A673 (cell line): ENCODE results near the gene EREG. TPM values are rescaled to one million over a fixed set of nuclear protein-coding genes. Genes with fewer than 3 reads are reported as not detected.

ENCODE experiments used
- BruUV-seq: library from RNA; stranded (reverse); fragments of 400-500 nt; replicated peaks from 2 replicates; lab custom pipeline; 2021; lab: Mats Ljungman, UMichigan
- CTCF ChIA-PET: fragments of 300-600 bp; sonication (Branson Sonifier 250); formaldehyde crosslinking; loops from one replicate; lab custom pipeline; 2022; ENCODE audit warnings: antibody characterized with exemption; lab: Charles Lee
- POLR2A ChIA-PET: fragments of 300-600 bp; sonication (Branson Sonifier 250); formaldehyde crosslinking; loops from one replicate; lab custom pipeline; 2022; ENCODE audit warnings: antibody characterized with exemption; ENCODE audit not compliant: low non-redundant PET; lab: Charles Lee
- DNase-seq: peaks from one replicate; pipeline ENCODE4 v3.0.0-alpha.2; 2015; ENCODE audit warnings: low spot score
- H3K27ac ChIP-seq: fragments of 200-600 bp; sonication (generic); 2 replicates; pipeline ENCODE4 v1.5.1; 2016; ENCODE audit warnings: mixed run types, low read depth, mild to moderate bottlenecking, mixed read lengths, antibody characterized with exemption, low read length; ENCODE audit not compliant: poor library complexity, severe bottlenecking
- H3K27me3 ChIP-seq: fragments of 200-600 bp; sonication (generic); replicated peaks from 2 replicates; pipeline ENCODE4 v1.6.1; 2017; ENCODE audit warnings: mixed run types, low read depth, mild to moderate bottlenecking, mixed read lengths, antibody characterized with exemption, low read length; ENCODE audit not compliant: insufficient read depth, poor library complexity
- H3K36me3 ChIP-seq: fragments of 200-600 bp; sonication (generic); 2 replicates; pipeline ENCODE4 v1.6.1; 2016; ENCODE audit warnings: mixed run types, mild to moderate bottlenecking, mixed read lengths, antibody characterized with exemption, low read length; ENCODE audit not compliant: insufficient read depth, poor library complexity, severe bottlenecking
- H3K4me1 ChIP-seq: fragments of 200-600 bp; sonication (generic); 2 replicates; pipeline ENCODE4 v1.6.1; 2017; ENCODE audit warnings: mixed run types, mild to moderate bottlenecking, mixed read lengths, antibody characterized with exemption, low read length; ENCODE audit not compliant: insufficient read depth, poor library complexity, severe bottlenecking
- H3K4me3 ChIP-seq: fragments of 200-600 bp; sonication (generic); 2 replicates; pipeline ENCODE4 v1.5.1; 2016; ENCODE audit warnings: low read depth, mixed run types, mild to moderate bottlenecking, mixed read lengths, low read length; ENCODE audit not compliant: poor library complexity, severe bottlenecking
- H3K9me3 ChIP-seq: fragments of 200-600 bp; sonication (generic); 2 replicates; pipeline ENCODE4 v1.6.1; 2016; ENCODE audit warnings: mixed run types, low read depth, mild to moderate bottlenecking, mixed read lengths, antibody characterized with exemption, low read length; ENCODE audit not compliant: poor library complexity, severe bottlenecking
- EZH2 ChIP-seq: fragments of 200-600 bp; sonication (generic); IDR thresholded peaks from 2 replicates; pipeline ENCODE4 v1.6.1; 2017; ENCODE audit warnings: borderline replicate concordance, low read depth, mild to moderate bottlenecking, mixed read lengths, antibody characterized with exemption, low read length; ENCODE audit not compliant: poor library complexity, severe bottlenecking
- intact Hi-C: fragments of 100-400 bp; cut with micrococcal nuclease; formaldehyde crosslinking; loops from one replicate; pipeline ENCODE4 v1.10.0; 2022; ENCODE audit not compliant: unreplicated experiment
- total RNA-seq: library from RNA; stranded (reverse); gene quantifications from 2 replicates; pipeline ENCODE4 v1.2.3, GENCODE V29; 2021
- TF ChIP-seq, protein P1 (sequence below): fragments of 300-800, 200-600 bp; sonication (generic); conservative IDR thresholded peaks from 2 replicates; pipeline ENCODE4 v1.5.1; 2017; ENCODE audit warnings: low read depth, mild to moderate bottlenecking, antibody characterized with exemption, low read length, moderate library complexity, mixed read lengths

Gene EREG
- total RNA-seq, 1 experiment from 2014 or later: 0.84 TPM

DNA sequence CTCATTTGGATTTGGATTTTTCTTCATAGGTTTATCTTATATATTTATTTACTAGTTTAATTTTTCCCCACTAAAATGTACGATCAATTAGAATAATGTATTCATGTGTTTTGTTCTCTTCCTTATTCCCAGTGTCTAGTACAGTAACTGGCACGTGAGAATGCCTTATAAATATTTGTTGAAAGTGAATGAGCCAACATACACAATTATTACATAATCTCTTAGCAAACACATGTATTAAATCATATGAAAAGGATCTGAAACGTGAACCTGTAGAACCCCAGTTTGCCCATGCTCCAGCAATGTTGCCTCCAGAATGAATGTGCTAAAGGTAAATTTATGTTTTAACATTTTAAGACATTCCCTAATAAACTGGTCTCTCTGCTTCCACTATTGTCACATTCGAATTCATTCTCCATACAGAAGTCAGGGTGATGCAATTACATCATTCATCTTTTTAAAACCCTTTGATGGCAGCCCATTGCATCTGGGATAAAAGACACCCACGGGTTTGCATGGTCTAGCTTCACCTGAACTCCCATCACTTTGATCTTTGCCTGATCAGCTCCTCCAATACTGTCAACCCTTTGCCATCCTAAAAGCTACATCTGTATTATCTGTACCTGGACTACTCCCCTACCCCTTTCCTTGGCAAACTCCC lies 49.3 kb downstream of the EREG start:
- TF ChIP-seq, protein P1, sequence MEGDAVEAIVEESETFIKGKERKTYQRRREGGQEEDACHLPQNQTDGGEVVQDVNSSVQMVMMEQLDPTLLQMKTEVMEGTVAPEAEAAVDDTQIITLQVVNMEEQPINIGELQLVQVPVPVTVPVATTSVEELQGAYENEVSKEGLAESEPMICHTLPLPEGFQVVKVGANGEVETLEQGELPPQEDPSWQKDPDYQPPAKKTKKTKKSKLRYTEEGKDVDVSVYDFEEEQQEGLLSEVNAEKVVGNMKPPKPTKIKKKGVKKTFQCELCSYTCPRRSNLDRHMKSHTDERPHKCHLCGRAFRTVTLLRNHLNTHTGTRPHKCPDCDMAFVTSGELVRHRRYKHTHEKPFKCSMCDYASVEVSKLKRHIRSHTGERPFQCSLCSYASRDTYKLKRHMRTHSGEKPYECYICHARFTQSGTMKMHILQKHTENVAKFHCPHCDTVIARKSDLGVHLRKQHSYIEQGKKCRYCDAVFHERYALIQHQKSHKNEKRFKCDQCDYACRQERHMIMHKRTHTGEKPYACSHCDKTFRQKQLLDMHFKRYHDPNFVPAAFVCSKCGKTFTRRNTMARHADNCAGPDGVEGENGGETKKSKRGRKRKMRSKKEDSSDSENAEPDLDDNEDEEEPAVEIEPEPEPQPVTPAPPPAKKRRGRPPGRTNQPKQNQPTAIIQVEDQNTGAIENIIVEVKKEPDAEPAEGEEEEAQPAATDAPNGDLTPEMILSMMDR: no peak
- TF ChIP-seq EZH2: no peak
- no TSS peak for BruUV-seq
- Histone ChIP-seq H3K27ac (no peak overlapping the region), H3K27me3 (no peaks in the 10 kb centered on the region), H3K4me3 (no peak overlapping the region), H3K9me3 (no peaks in the 10 kb centered on the region), H3K4me1 (no peaks in the 10 kb centered on the region), H3K36me3 (no peaks in the 10 kb centered on the region)
- ChIA-PET CTCF (no interaction called here), POLR2A (no interaction called here)
- no peak for DNase-seq
- intact Hi-C loops: no loop called here

DNA sequence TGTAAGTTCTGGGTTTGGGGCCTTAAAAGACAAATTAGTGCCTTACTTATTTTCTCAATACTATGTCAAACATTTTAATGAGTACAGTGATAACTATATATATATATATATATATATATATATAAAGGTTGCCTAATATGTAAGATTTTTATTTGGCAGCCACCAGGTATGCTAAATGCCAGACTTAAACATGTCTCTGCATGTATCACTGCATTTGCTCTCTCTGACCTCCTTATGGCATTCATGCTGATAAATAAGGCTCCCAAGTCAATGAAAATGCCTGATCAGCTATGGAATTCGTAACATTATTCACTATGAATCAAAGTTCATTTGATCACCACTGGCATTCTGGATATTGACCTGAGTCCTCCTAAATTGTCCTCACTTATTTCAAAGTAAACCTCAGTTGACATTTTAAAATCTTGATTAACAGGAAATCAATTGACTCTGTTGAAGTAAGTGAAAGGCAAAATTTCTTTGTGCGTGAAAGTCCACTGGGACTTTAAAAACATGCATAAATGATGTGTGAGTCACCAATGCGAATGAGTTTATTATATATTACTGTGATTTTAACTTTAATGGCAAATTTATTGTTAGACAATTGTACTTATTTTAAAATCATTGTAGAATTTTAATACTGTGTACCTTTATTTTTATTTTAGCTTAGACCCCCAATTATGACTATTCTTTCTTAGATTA lies 50.8 kb downstream of the EREG start:
- H3K27me3 ChIP-seq: no peaks in the 10 kb centered on the region
- H3K4me3 ChIP-seq: no peak overlapping the region
- CTCF ChIA-PET: no interaction called here
- no peaks in the 10 kb centered on the region for H3K36me3 ChIP-seq
- POLR2A ChIA-PET: no interaction called here
- intact Hi-C loops: no loop called here
- H3K27ac ChIP-seq: no peak overlapping the region
- no TSS peak for BruUV-seq
- TF ChIP-seq, protein P1: no peak
- TF ChIP-seq EZH2: no peak
- H3K9me3 ChIP-seq: no peaks in the 10 kb centered on the region
- DNase-seq: no peak
- H3K4me1 ChIP-seq: no peaks in the 10 kb centered on the region

DNA sequence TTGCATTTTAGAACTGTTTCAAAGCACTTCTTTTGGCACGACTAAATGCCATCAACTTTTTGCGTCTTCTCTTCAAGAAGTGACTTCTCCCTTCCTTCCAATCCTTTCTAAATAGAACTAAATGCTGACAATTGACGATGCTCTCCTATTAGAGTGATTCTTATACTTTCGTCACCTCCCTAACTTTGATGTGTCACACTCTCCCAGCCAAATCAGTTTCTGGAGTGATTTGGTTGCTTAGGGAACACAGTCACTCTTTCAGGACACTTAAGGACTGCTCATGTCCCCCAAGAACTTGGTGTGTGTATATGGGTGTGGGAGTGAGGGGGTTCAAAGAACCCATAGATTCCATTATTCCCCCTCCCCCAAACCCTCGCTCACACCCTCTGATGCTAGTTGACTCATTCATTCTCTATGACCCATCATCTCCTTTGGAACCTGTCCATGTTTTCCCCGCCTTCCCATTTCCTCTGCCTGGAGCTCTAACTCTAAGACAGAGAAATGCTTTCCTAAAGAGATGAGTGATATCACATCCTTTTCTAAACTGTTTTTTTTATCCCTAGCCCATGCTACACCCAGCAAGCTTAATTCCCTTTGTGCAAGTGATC lies 53.2 kb downstream of the EREG start:
- Histone ChIP-seq H3K36me3 (no peaks in the 10 kb centered on the region), H3K27me3 (no peaks in the 10 kb centered on the region), H3K4me1 (no peaks in the 10 kb centered on the region), H3K9me3 (no peaks in the 10 kb centered on the region), H3K27ac (no peak overlapping the region), H3K4me3 (no peak overlapping the region)
- ChIA-PET CTCF (no interaction called here), POLR2A (no interaction called here)
- intact Hi-C loops: no loop called here
- no TSS peak for BruUV-seq
- DNase-seq: peak; percentile 28
- TF ChIP-seq EZH2: no peak
- TF ChIP-seq, protein P1: no peak
